Measurements from ENCODE around the gene KCNK15. TPM values are rescaled to one million over a fixed set of nuclear protein-coding genes. Genes with fewer than 3 reads are reported as not detected.
A peak's percentile ranks its signal among the peaks of the same experiment; 100 is the strongest.

KCNK15 gene
- total RNA-seq, 2 donors from 2014 or later = 0.21 to 0.27 TPM

GRCh38 chr20:44701118-44701857, 44.4 kb upstream of the KCNK15 start:
- no peaks in the 10 kb centered on the region for H3K4me1 ChIP-seq
- no peak overlapping the region for H3K4me3 ChIP-seq
- H3K9ac ChIP-seq (ENCODE audit: low read depth in 2 of 2, low read length in 2 of 2) = no peak overlapping the region
- no peak for DNase-seq
- TF ChIP-seq CTCF (IDR thresholded peaks at IDR 0.05) = no peak
- H3K27me3 ChIP-seq = no peaks in the 10 kb centered on the region
- no peaks in the 10 kb centered on the region for H3K9me3 ChIP-seq
- no peaks in the 10 kb centered on the region for H3K36me3 ChIP-seq
- intact Hi-C loops (cut with DNase I) = no loop called here
- no peak overlapping the region for H3K27ac ChIP-seq

DNA sequence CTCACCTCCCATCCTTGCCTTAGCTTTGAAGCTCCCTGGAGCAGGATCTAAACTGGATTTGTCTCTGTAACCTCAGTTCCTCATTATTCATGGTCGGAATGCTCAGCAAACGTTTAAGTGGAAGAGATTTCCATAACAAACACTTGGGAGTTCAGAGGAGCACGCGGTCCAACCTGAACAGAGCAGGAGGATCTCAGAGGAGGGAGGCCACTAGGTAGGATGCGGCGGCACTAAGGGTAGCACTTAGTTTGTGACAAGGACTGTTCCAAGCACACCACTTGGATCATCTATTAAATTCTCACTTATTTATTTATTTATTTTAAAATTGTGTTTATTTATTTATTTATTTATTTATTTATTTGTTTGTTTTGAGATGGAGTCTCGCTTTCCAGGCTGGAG, 43.8 kb upstream of the KCNK15 start:
- Histone ChIP-seq H3K27me3 (no peaks in the 10 kb centered on the region), H3K4me1 (no peaks in the 10 kb centered on the region), H3K9ac (ENCODE audit: low read depth in 2 of 2, low read length in 2 of 2) (no peak overlapping the region), H3K27ac (no peak overlapping the region), H3K36me3 (no peaks in the 10 kb centered on the region), H3K4me3 (no peak overlapping the region), H3K9me3 (no peaks in the 10 kb centered on the region)
- intact Hi-C loops (cut with DNase I) = no loop called here
- no peak for TF ChIP-seq CTCF (IDR thresholded peaks at IDR 0.05)
- DNase-seq = no peak

GRCh38 chr20:44702776-44703175, 42.9 kb upstream of the KCNK15 start:
- Histone ChIP-seq H3K9me3 (no peaks in the 10 kb centered on the region), H3K9ac (ENCODE audit: low read depth in 2 of 2, low read length in 2 of 2) (no peak overlapping the region), H3K27me3 (no peaks in the 10 kb centered on the region), H3K4me1 (no peaks in the 10 kb centered on the region), H3K27ac (no peak overlapping the region), H3K4me3 (no peak overlapping the region), H3K36me3 (no peaks in the 10 kb centered on the region)
- TF ChIP-seq CTCF (IDR thresholded peaks at IDR 0.05) = no peak
- DNase-seq = peak; percentile 63
- intact Hi-C loops (cut with DNase I) = no loop called here

GRCh38 chr20:44703183-44703925, 42.3 kb upstream of the KCNK15 start:
- intact Hi-C loops (cut with DNase I) = no loop called here
- no peak for TF ChIP-seq CTCF (IDR thresholded peaks at IDR 0.05)
- Histone ChIP-seq H3K4me1 (no peaks in the 10 kb centered on the region), H3K36me3 (no peaks in the 10 kb centered on the region), H3K27ac (no peak overlapping the region), H3K9me3 (no peaks in the 10 kb centered on the region), H3K9ac (ENCODE audit: low read depth in 2 of 2, low read length in 2 of 2) (no peak overlapping the region), H3K27me3 (no peaks in the 10 kb centered on the region), H3K4me3 (no peak overlapping the region)
- DNase-seq = no peak

GRCh38 chr20:44703956-44704488, 41.6 kb upstream of the KCNK15 start:
- Histone ChIP-seq H3K9me3 (no peaks in the 10 kb centered on the region), H3K36me3 (no peaks in the 10 kb centered on the region), H3K4me3 (no peak overlapping the region), H3K27ac (no peak overlapping the region), H3K27me3 (no peaks in the 10 kb centered on the region), H3K9ac (ENCODE audit: low read depth in 2 of 2, low read length in 2 of 2) (no peak overlapping the region), H3K4me1 (no peaks in the 10 kb centered on the region)
- DNase-seq = no peak
- no peak for TF ChIP-seq CTCF (IDR thresholded peaks at IDR 0.05)
- intact Hi-C loops (cut with DNase I) = no loop called here
